K562 (cell line): Measurements from ENCODE around the gene MKRN1. TPM values are rescaled to one million over a fixed set of nuclear protein-coding genes. Genes with fewer than 3 reads are reported as not detected.

ENCODE experiments used
- HES1 ChIP-seq: fragments of 450-650 bp; IDR thresholded peaks from 2 replicates; pipeline ENCODE4 v1.6.1; 2016; ENCODE audit warnings: low read depth, mild to moderate bottlenecking, moderate library complexity
- HNRNPLL ChIP-seq: fragments of 200-400 bp; formaldehyde crosslinking; IDR thresholded peaks from 2 replicates; pipeline ENCODE4 v1.6.1; 2017; ENCODE audit warnings: low read length, low read depth, mild to moderate bottlenecking; ENCODE audit not compliant: poor library complexity, severe bottlenecking
- MEF2D ChIP-seq: conservative IDR thresholded peaks from 2 replicates; pipeline ENCODE4 v1.6.1; 2016; ENCODE audit warnings: low read depth, missing genetic modification characterization, missing compliant biosample characterization
- RREB1 ChIP-seq: fragments of 250-450 bp; sonication (Bioruptor Pico); IDR thresholded peaks from 2 replicates; pipeline ENCODE4 v1.4.0; 2020
- TBP ChIP-seq: optimal IDR thresholded peaks from 2 replicates; pipeline ENCODE3; 2011; ENCODE audit warnings: low read depth, low read length, improper control_type of control experiment
- ZC3H4 ChIP-seq: sonication (generic); formaldehyde crosslinking; IDR thresholded peaks from 2 replicates; pipeline ENCODE4 v1.9.0; 2021; ENCODE audit warnings: missing genetic modification reagents, borderline replicate concordance
- ZNF133 ChIP-seq: fragments of 250-450 bp; sonication (Bioruptor Pico); IDR thresholded peaks from 2 replicates; pipeline ENCODE4 v1.4.0; 2020; ENCODE audit warnings: mild to moderate bottlenecking
- ZNF184 ChIP-seq: sonication (generic); formaldehyde crosslinking; IDR thresholded peaks from 2 replicates; pipeline ENCODE4 v1.5.0; 2020; ENCODE audit warnings: missing genetic modification reagents
- ZNF232 ChIP-seq: sonication (generic); formaldehyde crosslinking; IDR thresholded peaks from 2 replicates; pipeline ENCODE4 v1.8.0; 2022; ENCODE audit warnings: mild to moderate bottlenecking, missing genetic modification reagents
- ZNF324 ChIP-seq: fragments of 250-450 bp; sonication (Bioruptor Pico); IDR thresholded peaks from 2 replicates; pipeline ENCODE4 v1.4.0; 2020; ENCODE audit warnings: mild to moderate bottlenecking
- ZNF512 ChIP-seq: IDR thresholded peaks from 2 replicates; pipeline ENCODE4 v1.6.1; 2016; ENCODE audit warnings: missing genetic modification characterization, missing compliant biosample characterization
- ZNF696 ChIP-seq: fragments of 250-450 bp; sonication (Bioruptor Pico); conservative IDR thresholded peaks from 2 replicates; pipeline ENCODE4 v1.4.0; 2020; ENCODE audit warnings: mild to moderate bottlenecking, moderate library complexity
- ZNF75A ChIP-seq: fragments of 450-650 bp; formaldehyde crosslinking; IDR thresholded peaks from 2 replicates; pipeline ENCODE4 v1.4.0; 2020; ENCODE audit warnings: mild to moderate bottlenecking
- polyA plus RNA-seq, 8 experiments: library from polyadenylated mRNA; depleted of rRNA in 4 of 8; stranded (reverse) in 5 of 8; unstranded in 3 of 8; fragments of >200 nt; fragmentation: Nextera tagmentation in 2 of 8; fragmentation: Illumina TruSeq in 1 of 8; extraction: Ambion mirVana in 2 of 8; extraction: Trizol in 1 of 8; gene quantifications; 2 replicates each; pipeline versions ENCODE4 v1.2.1 to v1.2.3, GENCODE V29; 2011 to 2014; ENCODE audit warnings: inconsistent platforms in 1 of 8, missing spikeins in 1 of 8
- total RNA-seq, 7 experiments: library from RNA; depleted of rRNA in 6 of 7; stranded (reverse); fragments of >200 nt in 6 of 7; fragmentation: Illumina TruSeq in 2 of 7; extraction: Trizol in 2 of 7; gene quantifications; 2 replicates each; pipeline versions ENCODE4 v1.2.1 to v1.2.3, GENCODE V29; 2011 to 2021; ENCODE audit warnings: low replicate concordance in 1 of 7
- TF ChIP-seq, protein P1 (sequence below): fragments of 450-650 bp; formaldehyde crosslinking; IDR thresholded peaks from 2 replicates; pipeline ENCODE4 v1.4.0; 2020; ENCODE audit warnings: mild to moderate bottlenecking
- TF ChIP-seq, protein P2 (sequence below): IDR thresholded peaks from 2 replicates; pipeline ENCODE4 v1.6.1; 2014; ENCODE audit warnings: antibody characterized with exemption
- TF ChIP-seq, protein P3 (sequence below): fragments of 250-450 bp; sonication (Bioruptor Pico); IDR thresholded peaks from 2 replicates; pipeline ENCODE4 v1.5.0; 2021

MKRN1 gene
- total and polyA plus RNA-seq, 9 of the 15 experiments (the other 6 are each of a cell fraction or from before 2014, with no cell fraction given): 30.5 to 90.3 (median 76.0) TPM

DNA sequence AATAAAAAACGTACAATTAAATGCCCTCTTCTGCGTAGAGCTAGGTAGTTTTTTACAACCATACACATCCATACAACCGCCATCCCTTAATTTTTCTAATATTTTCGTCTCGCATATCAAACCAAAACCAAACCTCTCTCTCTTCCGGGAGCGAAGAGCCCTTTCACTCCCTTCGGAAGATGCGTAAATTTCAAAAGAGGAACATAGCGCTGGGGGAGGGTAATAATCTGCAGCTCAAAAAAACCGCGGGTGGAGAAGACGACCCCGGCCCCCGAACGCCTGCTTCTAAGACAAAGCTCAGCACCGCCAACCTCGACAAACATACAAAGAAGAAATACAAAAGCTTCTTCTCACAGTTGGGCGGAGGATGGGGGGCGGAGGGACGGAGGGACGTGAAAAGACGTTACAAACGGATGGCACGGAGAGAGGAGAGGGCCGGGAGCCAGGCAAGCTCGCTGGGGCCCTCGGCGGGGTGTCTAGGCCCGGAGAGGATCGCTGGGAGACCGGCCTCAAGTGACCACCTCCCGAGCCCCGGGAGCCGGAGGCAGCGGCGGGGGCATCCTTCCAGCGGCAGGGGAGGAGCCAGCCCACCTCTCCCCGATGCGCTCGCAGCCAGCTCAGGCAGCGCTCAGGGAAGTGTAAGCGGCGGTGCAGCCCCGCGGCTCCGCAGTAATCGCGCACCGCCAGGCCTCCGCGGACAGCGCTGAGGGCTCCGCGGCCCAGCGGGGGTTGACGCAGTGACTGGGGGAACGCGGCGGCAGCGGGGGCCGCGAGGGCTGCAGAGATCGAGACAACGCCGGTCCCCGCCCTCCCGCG is 851 bp downstream of the MKRN1 start (continued):
- TF ChIP-seq, protein P1, sequence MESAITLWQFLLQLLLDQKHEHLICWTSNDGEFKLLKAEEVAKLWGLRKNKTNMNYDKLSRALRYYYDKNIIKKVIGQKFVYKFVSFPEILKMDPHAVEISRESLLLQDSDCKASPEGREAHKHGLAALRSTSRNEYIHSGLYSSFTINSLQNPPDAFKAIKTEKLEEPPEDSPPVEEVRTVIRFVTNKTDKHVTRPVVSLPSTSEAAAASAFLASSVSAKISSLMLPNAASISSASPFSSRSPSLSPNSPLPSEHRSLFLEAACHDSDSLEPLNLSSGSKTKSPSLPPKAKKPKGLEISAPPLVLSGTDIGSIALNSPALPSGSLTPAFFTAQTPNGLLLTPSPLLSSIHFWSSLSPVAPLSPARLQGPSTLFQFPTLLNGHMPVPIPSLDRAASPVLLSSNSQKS (CRISPR knock-in tag): no peak
- TF ChIP-seq ZNF133 (CRISPR knock-in tag) (no peak), ZNF696 (CRISPR knock-in tag) (no peak), RREB1 (no peak), ZNF232 (CRISPR knock-in tag) (peak; percentile 79; the same call in 1 of the 2 replicates), MEF2D (no peak), TBP (no peak), HNRNPLL (peak; percentile 92), ZNF324 (CRISPR knock-in tag) (no peak), HES1 (no peak), ZNF512 (tag) (no peak), ZC3H4 (CRISPR knock-in tag) (peak; percentile 44; the same call in 1 of the 2 replicates), ZNF75A (CRISPR knock-in tag) (no peak), ZNF184 (CRISPR knock-in tag) (no peak)
- TF ChIP-seq, protein P2, sequence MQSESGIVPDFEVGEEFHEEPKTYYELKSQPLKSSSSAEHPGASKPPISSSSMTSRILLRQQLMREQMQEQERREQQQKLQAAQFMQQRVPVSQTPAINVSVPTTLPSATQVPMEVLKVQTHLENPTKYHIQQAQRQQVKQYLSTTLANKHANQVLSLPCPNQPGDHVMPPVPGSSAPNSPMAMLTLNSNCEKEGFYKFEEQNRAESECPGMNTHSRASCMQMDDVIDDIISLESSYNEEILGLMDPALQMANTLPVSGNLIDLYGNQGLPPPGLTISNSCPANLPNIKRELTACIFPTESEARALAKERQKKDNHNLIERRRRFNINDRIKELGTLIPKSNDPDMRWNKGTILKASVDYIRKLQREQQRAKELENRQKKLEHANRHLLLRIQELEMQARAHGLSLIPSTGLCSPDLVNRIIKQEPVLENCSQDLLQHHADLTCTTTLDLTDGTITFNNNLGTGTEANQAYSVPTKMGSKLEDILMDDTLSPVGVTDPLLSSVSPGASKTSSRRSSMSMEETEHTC: peak; percentile 53; the same call in 1 of the 2 replicates
- TF ChIP-seq, protein P3, sequence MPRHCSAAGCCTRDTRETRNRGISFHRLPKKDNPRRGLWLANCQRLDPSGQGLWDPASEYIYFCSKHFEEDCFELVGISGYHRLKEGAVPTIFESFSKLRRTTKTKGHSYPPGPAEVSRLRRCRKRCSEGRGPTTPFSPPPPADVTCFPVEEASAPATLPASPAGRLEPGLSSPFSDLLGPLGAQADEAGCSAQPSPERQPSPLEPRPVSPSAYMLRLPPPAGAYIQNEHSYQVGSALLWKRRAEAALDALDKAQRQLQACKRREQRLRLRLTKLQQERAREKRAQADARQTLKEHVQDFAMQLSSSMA: no peak
